DND-41 (cell line): ENCODE results near the gene MTG2.

Source experiments
- EZH2 ChIP-seq: IDR thresholded peaks from 3 replicates; pipeline ENCODE4 v1.6.1; 2012; ENCODE audit warnings: borderline replicate concordance, low read depth, mild to moderate bottlenecking, moderate library complexity, low read length, inconsistent platforms; ENCODE audit not compliant: severe bottlenecking
- TF ChIP-seq, protein P1 (sequence below): IDR thresholded peaks from 2 replicates; pipeline ENCODE4 v1.5.1; 2012; ENCODE audit warnings: borderline replicate concordance, low read length, moderate library complexity, mild to moderate bottlenecking; ENCODE audit not compliant: poor library complexity, severe bottlenecking; ENCODE audit errors: extremely low read depth

DNA sequence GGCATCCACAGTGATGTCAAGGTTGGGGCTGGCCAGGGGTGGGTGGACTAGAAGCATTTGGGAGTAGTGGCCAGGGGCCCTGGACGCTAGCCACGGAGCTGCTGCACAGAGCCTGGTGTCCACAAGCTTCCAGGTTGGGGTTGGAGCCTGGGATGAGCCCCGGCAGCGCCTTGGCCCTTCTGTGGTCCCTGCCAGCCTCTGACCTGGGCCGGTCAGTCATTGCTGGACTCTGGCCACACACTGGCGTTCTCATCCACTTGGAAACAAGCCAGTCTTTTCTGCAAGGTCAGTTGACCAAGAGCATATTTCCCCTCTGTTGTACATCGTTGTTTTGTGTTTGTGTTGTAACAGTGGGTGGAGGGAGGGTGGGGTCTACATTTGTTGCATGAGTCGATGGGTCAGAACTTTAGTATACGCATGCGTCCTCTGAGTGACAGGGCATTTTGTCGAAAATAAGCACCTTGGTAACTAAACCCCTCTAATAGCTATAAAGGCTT, 48.0 kb upstream of the MTG2 start:
- TF ChIP-seq, protein P1, sequence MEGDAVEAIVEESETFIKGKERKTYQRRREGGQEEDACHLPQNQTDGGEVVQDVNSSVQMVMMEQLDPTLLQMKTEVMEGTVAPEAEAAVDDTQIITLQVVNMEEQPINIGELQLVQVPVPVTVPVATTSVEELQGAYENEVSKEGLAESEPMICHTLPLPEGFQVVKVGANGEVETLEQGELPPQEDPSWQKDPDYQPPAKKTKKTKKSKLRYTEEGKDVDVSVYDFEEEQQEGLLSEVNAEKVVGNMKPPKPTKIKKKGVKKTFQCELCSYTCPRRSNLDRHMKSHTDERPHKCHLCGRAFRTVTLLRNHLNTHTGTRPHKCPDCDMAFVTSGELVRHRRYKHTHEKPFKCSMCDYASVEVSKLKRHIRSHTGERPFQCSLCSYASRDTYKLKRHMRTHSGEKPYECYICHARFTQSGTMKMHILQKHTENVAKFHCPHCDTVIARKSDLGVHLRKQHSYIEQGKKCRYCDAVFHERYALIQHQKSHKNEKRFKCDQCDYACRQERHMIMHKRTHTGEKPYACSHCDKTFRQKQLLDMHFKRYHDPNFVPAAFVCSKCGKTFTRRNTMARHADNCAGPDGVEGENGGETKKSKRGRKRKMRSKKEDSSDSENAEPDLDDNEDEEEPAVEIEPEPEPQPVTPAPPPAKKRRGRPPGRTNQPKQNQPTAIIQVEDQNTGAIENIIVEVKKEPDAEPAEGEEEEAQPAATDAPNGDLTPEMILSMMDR, result no peak
- no peak for TF ChIP-seq EZH2
